ENCODE measurements around the gene MLC1.

MLC1 gene

GRCh38 chr22:50085211-50085972, at the start of gene MLC1:
MLC1 (minus strand) TSS chr22:50085426; CDS start chr22:50084902, 524 bp downstream.
- DNase-seq (ENCODE audit: extremely low read depth, low read depth), result no peak
- no peak within 1 kb of the TSS for H3K4me3 ChIP-seq (replicated peaks; ENCODE audit: low read depth, low read length)
- no peak for TF ChIP-seq CTCF (IDR thresholded peaks at IDR 0.05; ENCODE audit: low read depth, low read length, missing control alignments)

- no peak for DNase-seq (ENCODE audit: extremely low read depth, low read depth)
- TF ChIP-seq CTCF (IDR thresholded peaks at IDR 0.05; ENCODE audit: low read depth, low read length, missing control alignments), result no peak
- no peak overlapping the region for H3K4me3 ChIP-seq (replicated peaks; ENCODE audit: low read depth, low read length)
Observed at GRCh38 chr22:50134481-50134880, 49.3 kb upstream of the MLC1 start.

GRCh38 chr22:50131894-50132293, 46.7 kb upstream of the MLC1 start:
- H3K4me3 ChIP-seq (replicated peaks; ENCODE audit: low read depth, low read length), result no peak overlapping the region
- DNase-seq (ENCODE audit: extremely low read depth, low read depth), result no peak
- no peak for TF ChIP-seq CTCF (IDR thresholded peaks at IDR 0.05; ENCODE audit: low read depth, low read length, missing control alignments)

DNA sequence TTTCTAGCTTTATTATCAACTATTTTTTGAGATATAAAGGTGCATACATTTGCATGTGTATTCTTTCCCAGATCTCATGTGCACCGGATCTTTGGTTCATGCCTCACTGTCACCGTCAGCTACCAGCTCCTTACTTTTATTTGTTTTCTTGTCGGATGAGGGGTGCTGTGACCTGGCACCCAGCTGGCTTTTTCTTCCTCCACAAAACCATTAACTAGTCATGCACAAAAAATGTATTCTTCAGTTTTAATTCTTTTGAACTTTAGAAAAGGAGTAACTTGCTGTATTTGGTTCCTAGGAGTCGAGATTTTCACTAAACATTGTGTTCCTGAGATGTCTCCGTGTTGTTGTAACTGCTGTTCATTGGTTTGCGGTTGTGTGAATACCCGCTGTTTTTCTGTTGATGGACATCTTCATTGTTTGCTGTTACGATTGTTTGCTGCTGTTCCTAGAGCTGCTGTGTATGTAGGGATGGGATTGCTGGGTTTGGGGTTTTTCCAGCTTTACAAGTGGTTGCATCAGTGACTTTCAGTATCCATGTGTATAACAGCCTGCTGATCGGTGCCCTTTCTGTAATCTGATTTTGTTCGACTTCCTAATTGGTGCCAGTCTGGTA, 44.0 kb upstream of the MLC1 start:
- no peak for DNase-seq (ENCODE audit: extremely low read depth, low read depth)
- no peak for TF ChIP-seq CTCF (IDR thresholded peaks at IDR 0.05; ENCODE audit: low read depth, low read length, missing control alignments)
- H3K4me3 ChIP-seq (replicated peaks; ENCODE audit: low read depth, low read length), result no peak overlapping the region

- no peak for TF ChIP-seq CTCF (IDR thresholded peaks at IDR 0.05; ENCODE audit: low read depth, low read length, missing control alignments)
- no peak overlapping the region for H3K4me3 ChIP-seq (replicated peaks; ENCODE audit: low read depth, low read length)
- no peak for DNase-seq (ENCODE audit: extremely low read depth, low read depth)
Observed at GRCh38 chr22:50125029-50125428, 39.8 kb upstream of the MLC1 start.

DNA sequence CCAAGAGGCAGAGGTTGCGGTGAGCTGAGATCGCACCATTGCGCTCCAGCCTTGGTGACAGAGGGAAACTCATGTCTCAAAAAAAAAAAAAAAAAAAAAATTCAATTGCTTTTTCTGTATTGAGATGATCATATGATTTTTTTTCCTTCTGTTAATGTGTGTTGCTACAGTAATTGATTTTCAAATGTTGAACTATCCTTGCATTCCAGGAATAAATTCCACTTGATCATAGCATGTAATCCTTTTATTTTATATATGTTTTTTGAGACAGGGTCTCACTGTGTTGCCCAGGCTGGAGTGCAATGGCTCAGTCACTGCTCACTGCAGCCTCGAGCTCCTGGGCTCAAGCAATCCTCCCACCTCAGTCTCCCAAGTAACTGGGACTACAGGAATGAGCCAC, 37.9 kb upstream of the MLC1 start:
- TF ChIP-seq CTCF (IDR thresholded peaks at IDR 0.05; ENCODE audit: low read depth, low read length, missing control alignments), result no peak
- no peak for DNase-seq (ENCODE audit: extremely low read depth, low read depth)
- H3K4me3 ChIP-seq (replicated peaks; ENCODE audit: low read depth, low read length), result no peak overlapping the region

Measured in HFF-Myc (cell line).